ENCODE results near the gene MACROD2. TPM values are rescaled to one million over a fixed set of nuclear protein-coding genes. Genes with fewer than 3 reads are reported as not detected.

Gene MACROD2
- total and polyA plus RNA-seq, 2 experiments from 2014 or later, result 2.8 to 4.3 TPM

DNA sequence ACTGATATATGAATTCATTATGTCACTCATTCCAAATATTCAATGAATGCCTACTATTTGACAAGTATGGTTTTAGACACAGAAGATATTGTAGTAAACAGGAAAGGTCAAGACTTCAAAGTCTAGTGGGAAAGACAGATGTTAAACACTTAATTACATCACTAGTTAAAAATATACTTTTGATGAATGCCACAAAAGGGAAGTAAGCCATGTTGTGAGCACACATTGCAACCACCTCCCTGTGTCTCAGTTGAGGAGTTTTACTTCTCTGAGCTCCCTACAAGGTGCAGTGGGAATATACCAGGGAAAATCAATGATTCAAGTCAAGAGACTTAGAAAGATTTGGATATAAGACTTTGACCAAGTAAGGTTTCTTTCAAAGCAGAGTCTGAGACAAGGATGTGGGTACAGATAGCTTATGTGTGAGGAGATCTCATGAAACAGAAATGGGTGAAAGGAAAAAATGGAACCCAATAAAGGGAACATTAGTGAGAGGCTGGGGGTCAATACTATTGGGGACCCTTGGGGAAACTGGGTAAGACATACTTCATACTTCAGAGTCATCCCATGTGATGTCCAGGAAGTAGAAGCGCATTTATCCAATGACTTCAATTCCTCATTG lies 2074.2 kb downstream of the MACROD2 start (continued):
- TF ChIP-seq, protein P1, sequence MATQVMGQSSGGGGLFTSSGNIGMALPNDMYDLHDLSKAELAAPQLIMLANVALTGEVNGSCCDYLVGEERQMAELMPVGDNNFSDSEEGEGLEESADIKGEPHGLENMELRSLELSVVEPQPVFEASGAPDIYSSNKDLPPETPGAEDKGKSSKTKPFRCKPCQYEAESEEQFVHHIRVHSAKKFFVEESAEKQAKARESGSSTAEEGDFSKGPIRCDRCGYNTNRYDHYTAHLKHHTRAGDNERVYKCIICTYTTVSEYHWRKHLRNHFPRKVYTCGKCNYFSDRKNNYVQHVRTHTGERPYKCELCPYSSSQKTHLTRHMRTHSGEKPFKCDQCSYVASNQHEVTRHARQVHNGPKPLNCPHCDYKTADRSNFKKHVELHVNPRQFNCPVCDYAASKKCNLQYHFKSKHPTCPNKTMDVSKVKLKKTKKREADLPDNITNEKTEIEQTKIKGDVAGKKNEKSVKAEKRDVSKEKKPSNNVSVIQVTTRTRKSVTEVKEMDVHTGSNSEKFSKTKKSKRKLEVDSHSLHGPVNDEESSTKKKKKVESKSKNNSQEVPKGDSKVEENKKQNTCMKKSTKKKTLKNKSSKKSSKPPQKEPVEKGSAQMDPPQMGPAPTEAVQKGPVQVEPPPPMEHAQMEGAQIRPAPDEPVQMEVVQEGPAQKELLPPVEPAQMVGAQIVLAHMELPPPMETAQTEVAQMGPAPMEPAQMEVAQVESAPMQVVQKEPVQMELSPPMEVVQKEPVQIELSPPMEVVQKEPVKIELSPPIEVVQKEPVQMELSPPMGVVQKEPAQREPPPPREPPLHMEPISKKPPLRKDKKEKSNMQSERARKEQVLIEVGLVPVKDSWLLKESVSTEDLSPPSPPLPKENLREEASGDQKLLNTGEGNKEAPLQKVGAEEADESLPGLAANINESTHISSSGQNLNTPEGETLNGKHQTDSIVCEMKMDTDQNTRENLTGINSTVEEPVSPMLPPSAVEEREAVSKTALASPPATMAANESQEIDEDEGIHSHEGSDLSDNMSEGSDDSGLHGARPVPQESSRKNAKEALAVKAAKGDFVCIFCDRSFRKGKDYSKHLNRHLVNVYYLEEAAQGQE (IDR thresholded peaks at IDR 0.05; ENCODE audit: unreplicated experiment), result no peak
- TF ChIP-seq POLR2AphosphoS5 (IDR thresholded peaks at IDR 0.05; ENCODE audit: low read depth) (no peak), EZH2 (IDR thresholded peaks at IDR 0.05; ENCODE audit: low read depth, unreplicated experiment) (no peak), ZNF331 (CRISPR knock-in tag; IDR thresholded peaks at IDR 0.05; ENCODE audit: low read depth) (no peak), NANOG (IDR thresholded peaks at IDR 0.05; ENCODE audit: borderline replicate concordance) (no peak), CREB1 (CRISPR knock-in tag; IDR thresholded peaks at IDR 0.05; ENCODE audit: low read depth) (no peak), STAT1 (IDR thresholded peaks at IDR 0.05; ENCODE audit: unreplicated experiment) (no peak), EZH2phosphoT487 (IDR thresholded peaks at IDR 0.05; ENCODE audit: unreplicated experiment) (no peak), JUNB (IDR thresholded peaks at IDR 0.05; ENCODE audit: unreplicated experiment) (no peak), ZNF114 (CRISPR knock-in tag; IDR thresholded peaks at IDR 0.05) (no peak)

- TF ChIP-seq POLR2AphosphoS5 (IDR thresholded peaks at IDR 0.05; ENCODE audit: low read depth) (no peak), EZH2 (IDR thresholded peaks at IDR 0.05; ENCODE audit: low read depth, unreplicated experiment) (no peak), CREB1 (CRISPR knock-in tag; IDR thresholded peaks at IDR 0.05; ENCODE audit: low read depth) (no peak)
- no peak overlapping the region for H3K4me3 Mint-ChIP-seq
- Histone ChIP-seq H3K27ac (ENCODE audit: low read depth) (no peak overlapping the region), H3F3A (replicated peaks; ENCODE audit: low read depth) (no peaks in the 10 kb centered on the region), H2AFZ (no peak overlapping the region), H3K4me2 (no peak overlapping the region), H3K27me3 (ENCODE audit: insufficient read depth) (no peaks in the 10 kb centered on the region), H3K36me3 (ENCODE audit: insufficient read depth) (no peaks in the 10 kb centered on the region), H3K4me3 (no peak overlapping the region), H3K9me2 (ENCODE audit: insufficient read depth) (peaks cover 20% of the 10 kb centered on the region), H3K79me2 (replicated peaks; ENCODE audit: insufficient read depth) (no peaks in the 10 kb centered on the region), H4K20me1 (replicated peaks; ENCODE audit: insufficient read depth) (no peaks in the 10 kb centered on the region), H3K4me1 (ENCODE audit: insufficient read depth) (no peaks in the 10 kb centered on the region)
- no peak overlapping the region for H3K27ac Mint-ChIP-seq
- H3K9me3 Mint-ChIP-seq, result peaks cover 4% of the 10 kb centered on the region; the same call in 1 of the 3 replicates
- DNase-seq (ENCODE audit: low spot score) (no peak), ATAC-seq (no peak)
- H3K4me1 Mint-ChIP-seq, result no peaks in the 10 kb centered on the region
- H3K36me3 Mint-ChIP-seq (ENCODE audit: low read depth), result no peaks in the 10 kb centered on the region
- H3K27me3 Mint-ChIP-seq (ENCODE audit: insufficient read depth, low read depth, poor library complexity), result no peaks in the 10 kb centered on the region
Observed at GRCh38 chr20:16072220-16072619, 2076.9 kb downstream of the MACROD2 start.

All from GM23338 (cell line).